Esophagus (tissue), 2 donors: ENCODE results near the gene MRPL46. TPM values are rescaled to one million over a fixed set of nuclear protein-coding genes. Genes with fewer than 3 reads are reported as not detected.

Source experiments
- H3K27ac ChIP-seq, 2 donors: one replicate each; pipeline ENCODE4 v1.5.1; 2013; ENCODE audit warnings: low read depth in 2 of 2, mild to moderate bottlenecking in 2 of 2, inconsistent platforms in 1 of 2, low read length in 1 of 2, moderate library complexity in 1 of 2
- H3K27me3 ChIP-seq, 2 donors: one replicate each; pipeline ENCODE4 v1.6.1; 2013; ENCODE audit warnings: low read length in 2 of 2, control low read depth in 1 of 2, mild to moderate bottlenecking in 1 of 2; ENCODE audit not compliant: insufficient read depth in 2 of 2, control insufficient read depth in 1 of 2
- H3K36me3 ChIP-seq, 2 donors: one replicate each; pipeline ENCODE4 v1.6.1; 2013; ENCODE audit warnings: low read length in 1 of 2; ENCODE audit not compliant: control insufficient read depth in 2 of 2, insufficient read depth in 2 of 2
- H3K4me1 ChIP-seq, 2 donors: one replicate each; pipeline ENCODE4 v1.6.1; 2013; ENCODE audit warnings: low read length in 1 of 2; ENCODE audit not compliant: control insufficient read depth in 2 of 2, insufficient read depth in 2 of 2
- H3K4me3 ChIP-seq, 2 donors: one replicate each; pipeline ENCODE4 v1.5.1; 2013; ENCODE audit warnings: low read length in 2 of 2, mild to moderate bottlenecking in 2 of 2, low read depth in 1 of 2, moderate library complexity in 1 of 2
- H3K9me3 ChIP-seq, 2 donors: one replicate each; pipeline ENCODE4 v1.6.1; 2013; ENCODE audit warnings: mild to moderate bottlenecking in 2 of 2, low read depth in 1 of 2, low read length in 1 of 2, moderate library complexity in 1 of 2; ENCODE audit not compliant: control insufficient read depth in 2 of 2, insufficient read depth in 1 of 2
- WGBS, 2 donors: extraction: QIAGEN DNeasy Blood & Tissue Kit; methylation state at CpG; one replicate each; pipeline ENCODE4 v1.1.7; 2013; 5-methylcytosine and 5-hydroxymethylcytosine counted together
- polyA plus RNA-seq, 2 donors: library from polyadenylated mRNA; stranded (reverse); fragments of 200-250 nt; gene quantifications; one replicate each; pipeline ENCODE4 v1.2.3, GENCODE V29; 2013
- donor health status: healthy with polysubstance abuse.
- donor health status: Bipolar disorder and iron deficiency.

MRPL46 gene
- polyA plus RNA-seq, 2 donors = 18.2 to 42.8 TPM

DNA sequence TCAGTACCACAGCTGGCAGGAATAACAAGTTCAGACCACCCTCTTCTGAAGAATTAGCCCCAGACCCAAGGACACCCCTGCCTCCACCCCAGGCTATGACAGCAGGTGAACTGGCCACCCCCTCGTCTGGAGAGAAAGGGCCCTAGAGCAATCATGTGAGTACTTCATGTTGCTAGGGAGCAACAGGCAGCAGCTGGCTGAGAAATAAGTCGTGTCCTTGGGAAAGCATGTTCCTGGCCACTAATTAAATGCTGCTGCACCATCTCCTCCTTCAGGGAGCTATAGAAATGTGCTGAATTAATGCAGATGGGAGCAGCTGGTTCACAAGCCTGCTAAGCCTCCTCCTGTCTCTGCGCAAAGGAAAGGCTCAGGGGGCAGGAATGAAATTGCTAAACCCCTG lies 31.8 kb upstream of the MRPL46 start:
- Histone ChIP-seq H3K4me3 (no peak overlapping the region), H3K4me1 (no peaks in the 10 kb centered on the region), H3K36me3 (no peaks in the 10 kb centered on the region), H3K27me3 (no peaks in the 10 kb centered on the region), H3K27ac (no peak overlapping the region), H3K9me3 (peaks cover 0 to 2% of the 10 kb centered on the region in 2 donors)
- 70 to 72% methylated on average over 3 of the region's 3 CpGs for WGBS, 2 donors

- H3K9me3 ChIP-seq = peaks cover 0 to 2% of the 10 kb centered on the region in 2 donors
- H3K27ac ChIP-seq = no peak overlapping the region
- H3K4me3 ChIP-seq = no peak overlapping the region
- WGBS, 2 donors = 90 to 91% methylated on average over 11 of the region's 11 CpGs
- no peaks in the 10 kb centered on the region for H3K27me3 ChIP-seq
- H3K4me1 ChIP-seq = no peaks in the 10 kb centered on the region
- H3K36me3 ChIP-seq = no peaks in the 10 kb centered on the region
Observed at GRCh38 chr15:88497109-88497765, 30.0 kb upstream of the MRPL46 start.

DNA sequence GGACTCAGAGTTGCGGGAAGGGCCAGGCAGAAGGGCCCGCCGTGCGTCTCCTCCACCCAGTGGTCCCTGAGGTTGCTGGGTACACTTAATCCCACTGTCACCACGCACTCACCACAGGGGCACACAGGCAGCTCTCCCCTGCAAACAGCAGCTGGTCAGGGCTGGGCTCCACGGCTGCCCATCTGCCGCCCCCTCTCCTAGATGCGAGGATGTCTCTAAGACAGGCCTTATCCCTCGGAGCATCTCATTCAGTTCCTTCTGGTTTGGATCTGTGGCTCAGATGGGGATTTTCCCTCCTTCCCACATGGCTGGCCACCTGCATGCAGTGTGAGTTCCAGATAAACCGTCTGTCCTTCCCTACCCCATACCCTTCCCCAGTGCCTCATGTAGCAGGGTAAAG lies 26.7 kb upstream of the MRPL46 start:
- peaks cover 0 to 2% of the 10 kb centered on the region in 2 donors for H3K9me3 ChIP-seq
- 87 to 90% methylated on average over 10 of the region's 10 CpGs for WGBS, 2 donors
- H3K4me3 ChIP-seq = no peak overlapping the region
- H3K27me3 ChIP-seq = no peaks in the 10 kb centered on the region
- H3K36me3 ChIP-seq = no peaks in the 10 kb centered on the region
- no peaks in the 10 kb centered on the region for H3K4me1 ChIP-seq
- H3K27ac ChIP-seq = no peak overlapping the region

- H3K27ac ChIP-seq = no peak overlapping the region
- WGBS, 2 donors = 59 to 70% methylated on average over 10 of the region's 10 CpGs
- no peaks in the 10 kb centered on the region for H3K9me3 ChIP-seq
- H3K4me1 ChIP-seq = no peaks in the 10 kb centered on the region
- H3K4me3 ChIP-seq = no peak overlapping the region
- H3K27me3 ChIP-seq = no peaks in the 10 kb centered on the region
- no peaks in the 10 kb centered on the region for H3K36me3 ChIP-seq
Observed at GRCh38 chr15:88491158-88491557, 24.0 kb upstream of the MRPL46 start.

DNA sequence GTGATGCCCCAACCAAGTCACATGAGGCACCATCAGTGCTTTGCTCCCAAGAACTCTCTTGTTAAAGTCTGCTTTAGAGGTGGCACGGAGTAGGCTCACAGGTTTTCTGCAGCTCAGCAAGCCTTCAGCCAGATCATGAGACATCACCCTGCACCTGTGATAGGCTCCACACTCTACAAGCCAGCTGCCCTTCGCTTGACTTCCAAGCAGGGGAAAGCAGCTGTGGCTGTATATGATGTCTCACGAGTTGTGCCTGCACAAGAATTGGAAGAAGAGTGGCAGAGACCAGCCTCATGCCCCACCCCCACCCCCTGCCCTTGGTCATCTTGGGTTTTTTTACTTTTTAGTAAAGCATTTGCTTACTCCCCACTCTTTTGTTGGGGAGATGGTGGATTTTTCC lies 22.8 kb upstream of the MRPL46 start:
- 88% methylated on average over 3 of the region's 3 CpGs for WGBS, 2 donors
- Histone ChIP-seq H3K27me3 (no peaks in the 10 kb centered on the region), H3K4me1 (no peaks in the 10 kb centered on the region), H3K4me3 (no peak overlapping the region), H3K27ac (no peak overlapping the region), H3K36me3 (no peaks in the 10 kb centered on the region), H3K9me3 (no peaks in the 10 kb centered on the region)

DNA sequence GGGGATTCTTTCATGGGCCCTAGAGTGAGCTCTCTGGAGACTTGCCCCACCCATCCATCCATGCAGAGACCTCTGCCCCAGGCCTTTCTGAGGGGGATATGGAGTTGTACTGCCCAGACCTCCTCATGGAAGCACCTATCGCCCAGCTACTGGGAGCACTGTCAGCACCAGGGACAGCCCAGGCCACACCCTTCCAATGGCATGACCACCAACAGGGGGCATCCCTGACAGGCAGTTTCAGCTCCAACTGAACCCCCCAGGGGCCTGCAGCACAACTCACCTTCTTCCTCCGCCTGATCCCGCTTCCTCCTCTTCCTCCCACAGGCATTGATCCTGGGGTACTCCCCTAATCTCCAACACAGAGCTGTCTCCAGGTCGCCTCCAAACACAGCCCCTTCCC lies 22.1 kb upstream of the MRPL46 start:
- no peak overlapping the region for H3K27ac ChIP-seq
- WGBS, 2 donors = 85 to 89% methylated on average over 4 of the region's 4 CpGs
- no peaks in the 10 kb centered on the region for H3K9me3 ChIP-seq
- H3K36me3 ChIP-seq = no peaks in the 10 kb centered on the region
- no peaks in the 10 kb centered on the region for H3K4me1 ChIP-seq
- H3K27me3 ChIP-seq = no peaks in the 10 kb centered on the region
- H3K4me3 ChIP-seq = no peak overlapping the region

DNA sequence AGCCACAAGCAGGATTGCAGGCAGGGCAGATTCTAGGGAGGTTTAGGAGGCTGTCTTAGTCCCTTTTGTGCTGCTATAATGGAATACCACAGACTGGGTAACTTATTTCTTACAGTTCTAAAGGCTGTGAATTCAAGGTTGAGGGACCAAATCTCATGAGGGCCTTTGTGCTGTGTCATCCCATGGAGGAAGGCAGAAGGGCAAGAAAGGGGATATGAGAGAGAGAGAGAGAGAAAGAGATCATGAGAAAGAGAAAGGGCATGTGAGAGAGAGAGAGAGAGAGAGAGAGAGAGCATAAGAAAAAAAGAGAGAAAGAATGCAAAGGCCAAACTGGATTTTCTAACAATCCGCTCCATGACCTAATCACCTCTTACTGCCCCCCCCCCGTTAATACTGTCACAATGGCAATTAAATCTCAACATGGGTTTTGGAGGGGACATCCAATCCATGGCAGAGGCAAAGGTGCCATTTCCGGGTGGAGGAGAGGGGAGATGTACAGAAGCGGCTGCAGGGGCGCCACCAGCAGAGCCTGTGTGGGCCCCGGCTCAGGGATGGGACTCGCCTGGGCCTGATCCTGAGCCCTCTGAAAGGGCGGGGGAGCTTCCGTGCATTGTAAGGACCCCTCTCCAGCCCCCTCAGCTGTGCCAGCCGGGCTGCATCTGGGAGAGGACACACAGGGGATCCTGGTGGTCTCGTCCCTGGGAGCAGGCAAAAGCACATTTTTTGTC lies 20.8 kb upstream of the MRPL46 start:
- Histone ChIP-seq H3K4me1 (no peaks in the 10 kb centered on the region), H3K27me3 (no peaks in the 10 kb centered on the region), H3K27ac (no peak overlapping the region), H3K4me3 (no peak overlapping the region), H3K36me3 (no peaks in the 10 kb centered on the region), H3K9me3 (no peaks in the 10 kb centered on the region)
- 56 to 68% methylated on average over 11 of the region's 11 CpGs for WGBS, 2 donors

GRCh38 chr15:88487178-88487795 lies 20.1 kb upstream of the MRPL46 start:
- no peak overlapping the region for H3K4me3 ChIP-seq
- H3K9me3 ChIP-seq = no peaks in the 10 kb centered on the region
- no peak overlapping the region for H3K27ac ChIP-seq
- 81 to 82% methylated on average over 2 of the region's 2 CpGs for WGBS, 2 donors
- no peaks in the 10 kb centered on the region for H3K36me3 ChIP-seq
- H3K4me1 ChIP-seq = no peaks in the 10 kb centered on the region
- no peaks in the 10 kb centered on the region for H3K27me3 ChIP-seq

GRCh38 chr15:88484682-88485331 lies 17.6 kb upstream of the MRPL46 start:
- no peaks in the 10 kb centered on the region for H3K9me3 ChIP-seq
- WGBS, 2 donors = 39 to 52% methylated on average over 10 of the region's 10 CpGs
- no peaks in the 10 kb centered on the region for H3K4me1 ChIP-seq
- no peak overlapping the region for H3K27ac ChIP-seq
- no peaks in the 10 kb centered on the region for H3K36me3 ChIP-seq
- no peaks in the 10 kb centered on the region for H3K27me3 ChIP-seq
- no peak overlapping the region for H3K4me3 ChIP-seq
